Forelimb muscle (tissue), 1 donor: ENCODE measurements around the gene ENKUR. TPM values are rescaled to one million over a fixed set of nuclear protein-coding genes. Genes with fewer than 3 reads are reported as not detected.
"Not testable (repeated sequence)": the region's sequence is repeated elsewhere in the genome, so short reads cannot be mapped to it uniquely, and the experiment has no call there.

Source experiments
- DNase-seq: peaks from one replicate; pipeline ENCODE4 v3.0.0-alpha.2; 2013; ENCODE audit warnings: low read depth
- polyA plus RNA-seq: library from polyadenylated mRNA; unstranded; fragments of 120-200 nt; gene quantifications from one replicate; pipeline ENCODE4 v1.2.1, GENCODE V29; 2013; ENCODE audit not compliant: insufficient read length

ENKUR gene
- polyA plus RNA-seq, 1 donor: 0.22 TPM

GRCh38 chr10:25023278-25023677, 7.3 kb upstream of the ENKUR start:
- DNase-seq: no peak

GRCh38 chr10:25018703-25019102, 2.7 kb upstream of the ENKUR start:
- DNase-seq: no peak

GRCh38 chr10:25017661-25018060, 1.7 kb upstream of the ENKUR start:
- DNase-seq: no peak

- no peak for DNase-seq
Measured at GRCh38 chr10:25017154-25017590, 1.2 kb upstream of the ENKUR start.

- peak; percentile 97 for DNase-seq
Measured at GRCh38 chr10:25016376-25017153, 607 bp upstream of the ENKUR start, which contains the start of gene THNSL1. Gene THNSL1, plus strand, starts transcription at chr10:25016612. Its CDS starts 6,612 bp downstream, at chr10:25023224.

- no peak for DNase-seq
Measured at GRCh38 chr10:25014579-25014978, 1.4 kb downstream of the ENKUR start.

GRCh38 chr10:25011591-25011990, 4.4 kb downstream of the ENKUR start:
- DNase-seq: not testable (repeated sequence)

GRCh38 chr10:24998044-24998443, 17.9 kb downstream of the ENKUR start:
- no peak for DNase-seq

- DNase-seq: no peak
Measured at GRCh38 chr10:24995072-24995471, 20.9 kb downstream of the ENKUR start.

GRCh38 chr10:24993237-24993958, 22.6 kb downstream of the ENKUR start:
- DNase-seq: no peak

GRCh38 chr10:24992512-24993133, 23.3 kb downstream of the ENKUR start:
- no peak for DNase-seq

GRCh38 chr10:24991298-24991697, 24.7 kb downstream of the ENKUR start:
- no peak for DNase-seq

- no peak for DNase-seq
Measured at GRCh38 chr10:24989867-24990266, 26.1 kb downstream of the ENKUR start.

GRCh38 chr10:24988831-24989640, 26.9 kb downstream of the ENKUR start:
- no peak for DNase-seq

- DNase-seq: peak; percentile 56
Measured at GRCh38 chr10:24984906-24985305, 31.1 kb downstream of the ENKUR start.

GRCh38 chr10:24983946-24984345, 32.0 kb downstream of the ENKUR start:
- DNase-seq: no peak

- DNase-seq: no peak
Measured at GRCh38 chr10:24983130-24983529, 32.8 kb downstream of the ENKUR start.

GRCh38 chr10:24982319-24983112, 33.4 kb downstream of the ENKUR start:
- DNase-seq: no peak

- DNase-seq: no peak
Measured at GRCh38 chr10:24981161-24981710, 34.7 kb downstream of the ENKUR start.

GRCh38 chr10:24979685-24980084, 36.3 kb downstream of the ENKUR start:
- DNase-seq: no peak
